T-helper 9 cell (primary cell): ENCODE data around the gene SLC1A7.

Experiments
- DNase-seq: peaks from one replicate; pipeline ENCODE4 v3.0.0-alpha.2; 2020

SLC1A7 gene

GRCh38 chr1:53158900-53159299, 16.5 kb upstream of the SLC1A7 start:
- DNase-seq, result no peak

- DNase-seq, result no peak
These were observed 14.3 kb upstream of the SLC1A7 start for GRCh38 chr1:53156783-53157182.

GRCh38 chr1:53155945-53156344, 13.5 kb upstream of the SLC1A7 start:
- no peak for DNase-seq

GRCh38 chr1:53155534-53155933, 13.1 kb upstream of the SLC1A7 start:
- no peak for DNase-seq

GRCh38 chr1:53154859-53155438, 12.5 kb upstream of the SLC1A7 start:
- no peak for DNase-seq

GRCh38 chr1:53153752-53154151, 11.3 kb upstream of the SLC1A7 start:
- DNase-seq, result no peak

- no peak for DNase-seq
These were observed 5.7 kb upstream of the SLC1A7 start for GRCh38 chr1:53148123-53148522.

GRCh38 chr1:53147174-53147573, 4.7 kb upstream of the SLC1A7 start:
- DNase-seq, result no peak

- DNase-seq, result no peak
These were observed 3.7 kb upstream of the SLC1A7 start for GRCh38 chr1:53145942-53146708.

- no peak for DNase-seq
These were observed 3.1 kb upstream of the SLC1A7 start for GRCh38 chr1:53145619-53145941.

- no peak for DNase-seq
These were observed 2.7 kb upstream of the SLC1A7 start for GRCh38 chr1:53145051-53145600.

- no peak for DNase-seq
These were observed 1.8 kb upstream of the SLC1A7 start for GRCh38 chr1:53144201-53144600.

- no peak for DNase-seq
These were observed 1.1 kb upstream of the SLC1A7 start for GRCh38 chr1:53143527-53143926.

GRCh38 chr1:53141487-53142055, 867 bp downstream of the SLC1A7 start:
- no peak for DNase-seq

- DNase-seq, result no peak
These were observed 2.0 kb downstream of the SLC1A7 start for GRCh38 chr1:53140451-53140850.

GRCh38 chr1:53139951-53140361, 2.5 kb downstream of the SLC1A7 start:
- DNase-seq, result no peak

GRCh38 chr1:53138991-53139884, 3.2 kb downstream of the SLC1A7 start:
- DNase-seq, result no peak

GRCh38 chr1:53137729-53138128, 4.7 kb downstream of the SLC1A7 start:
- no peak for DNase-seq

GRCh38 chr1:53135735-53136114, 6.7 kb downstream of the SLC1A7 start:
- DNase-seq, result no peak

GRCh38 chr1:53134961-53135734, 7.3 kb downstream of the SLC1A7 start:
- no peak for DNase-seq

GRCh38 chr1:53134042-53134485, 8.4 kb downstream of the SLC1A7 start:
- DNase-seq, result no peak
